Measurements from ENCODE around the gene MCM3AP. TPM values are rescaled to one million over a fixed set of nuclear protein-coding genes. Genes with fewer than 3 reads are reported as not detected.
"Not testable (repeated sequence)": the region's sequence is repeated elsewhere in the genome, so short reads cannot be mapped to it uniquely, and the experiment has no call there.

The MCM3AP gene
- total RNA-seq, 1 donor from 2014 or later: 56.9 TPM

DNA sequence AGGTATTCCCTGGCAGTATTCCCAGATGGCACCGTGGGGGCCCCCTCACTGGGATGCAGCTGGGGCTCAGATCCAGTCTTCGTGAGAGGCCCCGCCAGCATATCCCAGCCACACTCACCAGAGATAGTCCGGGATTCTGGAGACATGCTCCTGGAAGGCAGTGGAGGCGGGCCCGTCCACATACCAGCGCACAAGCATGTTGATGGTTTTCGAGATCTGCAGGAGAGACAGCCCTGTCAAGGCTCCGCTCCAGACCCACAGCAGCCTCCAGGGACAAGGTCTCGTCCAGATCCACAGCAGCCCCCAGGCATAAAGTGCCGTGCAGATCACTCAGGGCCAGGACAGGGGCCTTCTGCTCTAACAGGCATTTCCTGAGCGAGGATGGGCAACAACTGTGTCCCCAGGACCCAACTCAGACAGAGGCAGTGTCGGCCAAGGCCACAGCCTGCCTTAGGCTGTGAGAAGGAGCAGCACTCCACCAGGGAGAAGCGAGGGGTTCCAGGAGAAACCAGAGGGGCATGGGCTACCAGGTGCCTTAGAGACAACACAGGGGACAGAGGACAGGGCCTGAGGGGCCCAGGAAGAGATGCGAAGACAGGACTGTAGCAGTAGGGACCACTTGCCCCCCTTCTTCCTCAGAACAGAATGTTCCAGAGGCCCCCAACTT lies 71.7 kb downstream of the MCM3AP start:
- intact Hi-C loops (cut with DNase I): no loop called here
- DNase-seq (ENCODE audit: missing footprints) (no peak), ATAC-seq (no peak)

DNA sequence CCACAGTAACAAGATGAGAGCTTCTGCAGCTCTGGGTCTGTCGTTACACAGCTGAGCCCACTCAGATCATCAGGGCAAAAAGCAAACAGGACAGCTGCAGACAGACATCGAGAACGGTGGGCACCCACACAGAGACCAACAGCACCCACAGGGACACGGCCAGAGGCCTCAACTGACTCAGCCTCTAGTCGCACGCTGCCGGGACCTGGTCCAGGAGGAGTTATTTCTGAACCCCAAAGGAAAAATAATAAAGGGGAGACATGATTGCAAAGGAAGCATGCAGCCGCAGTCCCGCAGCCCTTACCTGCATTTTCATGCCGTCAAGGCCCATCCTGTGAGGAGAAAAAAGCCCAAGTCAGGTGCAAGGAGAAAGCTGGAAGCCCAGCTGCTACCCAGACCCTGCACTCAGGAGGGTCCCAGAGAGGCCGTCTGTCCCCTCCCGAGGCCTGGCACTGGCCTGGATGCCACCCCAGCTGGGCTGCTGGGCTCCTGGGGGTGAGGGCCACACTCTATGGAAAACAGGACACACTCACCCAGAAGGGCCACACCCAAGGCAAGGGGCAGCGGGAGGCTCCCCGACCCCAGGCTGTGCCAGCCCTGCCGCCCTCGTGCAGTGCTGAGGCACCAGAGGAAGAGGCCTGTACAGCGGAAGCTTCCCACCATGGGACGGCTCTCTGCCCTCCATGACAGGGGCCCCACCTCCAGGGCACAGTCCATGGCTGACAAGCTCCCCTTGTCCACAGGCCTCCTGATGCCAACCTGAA lies 72.5 kb downstream of the MCM3AP start:
- intact Hi-C loops (cut with DNase I): no loop called here
- no peak for DNase-seq (ENCODE audit: missing footprints)
- no peak for ATAC-seq

DNA sequence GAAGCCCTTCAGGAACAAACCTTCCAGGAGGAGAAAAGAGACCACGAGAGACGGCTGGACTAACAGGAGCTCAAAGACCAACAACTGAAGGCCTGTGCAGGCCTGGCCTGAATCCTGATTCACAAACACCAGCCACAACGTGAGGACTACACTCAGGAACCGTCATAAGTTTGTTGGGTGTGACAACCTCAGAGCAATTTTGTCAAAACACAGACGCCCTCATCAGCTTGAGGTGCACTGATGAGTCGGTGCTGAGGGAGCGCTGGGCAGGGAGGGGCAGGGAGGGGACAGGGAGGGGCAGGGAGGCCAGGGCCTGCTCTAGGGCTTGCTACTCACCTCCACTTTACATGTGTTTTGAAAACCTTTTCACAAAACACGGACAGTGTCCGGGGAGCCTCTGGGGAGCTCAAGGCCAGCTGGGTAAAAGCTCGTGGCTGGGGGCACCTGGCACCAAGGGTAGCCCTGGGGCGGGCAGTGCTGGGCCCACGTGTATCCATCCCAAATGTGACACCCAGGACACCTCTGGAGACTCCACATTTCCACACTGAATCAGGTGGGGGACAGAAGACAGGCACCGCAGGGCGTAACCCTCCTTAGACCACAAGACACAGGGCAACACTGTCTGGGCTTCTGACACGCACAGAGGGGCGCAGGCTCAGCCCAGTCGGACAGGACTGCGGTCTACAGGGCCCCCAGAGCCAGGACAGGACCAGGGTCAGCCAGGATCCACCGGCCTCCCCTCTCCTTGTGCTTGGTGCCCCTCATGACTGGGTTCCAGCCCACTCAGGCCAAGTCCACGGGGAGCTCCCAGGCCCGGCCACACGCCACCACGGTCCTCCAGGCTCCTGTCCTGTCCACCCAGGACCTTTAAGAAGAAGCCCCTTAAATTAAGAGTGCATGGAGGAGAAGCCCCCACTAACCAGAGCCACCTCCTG lies 73.4 kb downstream of the MCM3AP start:
- no peak for ATAC-seq
- intact Hi-C loops (cut with DNase I): no loop called here
- no peak for DNase-seq (ENCODE audit: missing footprints)

DNA sequence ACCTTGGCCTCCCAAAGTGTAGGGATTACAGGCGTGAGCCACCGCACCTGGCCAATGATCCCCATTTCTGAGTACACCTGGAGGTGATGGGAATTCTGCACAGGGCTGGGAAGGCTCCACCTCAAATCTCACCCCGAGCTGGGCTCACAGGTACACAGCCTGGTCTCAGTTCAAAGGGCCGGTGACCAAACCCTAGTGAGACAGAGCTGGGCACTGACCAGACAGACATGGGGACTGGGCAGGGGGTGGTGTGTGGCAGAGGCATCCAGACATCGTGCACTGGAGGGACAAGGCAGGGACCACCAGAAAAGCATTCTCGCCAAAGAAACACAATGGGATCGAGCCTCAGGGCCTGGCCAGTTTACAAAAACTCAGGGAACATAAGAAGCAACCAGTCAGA lies 74.0 kb downstream of the MCM3AP start:
- DNase-seq (ENCODE audit: missing footprints) (no peak), ATAC-seq (no peak)
- intact Hi-C loops (cut with DNase I): no loop called here

DNA sequence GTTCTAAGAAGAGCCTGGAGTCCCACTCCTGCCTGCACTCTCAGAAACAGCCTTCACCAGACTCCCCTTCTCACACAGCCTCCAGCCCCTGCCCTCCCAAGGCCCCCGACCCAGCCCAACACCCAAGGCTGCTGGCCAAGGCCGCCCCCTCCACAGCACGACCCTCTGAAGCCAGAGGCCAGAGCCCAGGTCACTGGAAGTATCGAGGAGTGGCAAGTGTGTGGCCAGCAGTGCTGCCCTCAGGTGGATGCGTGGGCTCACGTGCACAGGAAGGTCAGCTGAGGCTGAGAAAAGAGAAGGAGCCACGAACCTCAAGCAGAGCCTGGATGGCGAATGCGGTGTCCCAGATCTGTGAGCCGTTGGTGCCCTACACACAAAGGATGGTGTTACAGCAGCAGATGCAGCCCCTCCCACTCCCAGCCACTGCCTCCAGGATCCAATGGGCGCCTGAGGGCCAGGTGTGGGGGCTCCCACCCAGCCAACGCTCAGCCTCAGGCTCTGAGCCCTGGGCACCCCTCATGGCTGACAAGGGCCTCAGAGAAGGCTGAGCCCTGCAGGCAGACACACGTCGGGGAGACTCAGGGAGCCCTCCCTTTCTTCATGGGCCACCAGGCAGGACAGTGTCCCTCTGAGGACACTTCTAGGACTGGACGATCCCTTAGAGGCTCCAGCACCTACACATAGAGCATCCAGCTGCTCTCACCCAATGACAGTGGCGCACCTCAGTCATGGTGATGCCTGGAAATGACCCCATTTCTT lies 74.9 kb downstream of the MCM3AP start:
- no peak for ATAC-seq
- intact Hi-C loops (cut with DNase I): no loop called here
- no peak for DNase-seq (ENCODE audit: missing footprints)

DNA sequence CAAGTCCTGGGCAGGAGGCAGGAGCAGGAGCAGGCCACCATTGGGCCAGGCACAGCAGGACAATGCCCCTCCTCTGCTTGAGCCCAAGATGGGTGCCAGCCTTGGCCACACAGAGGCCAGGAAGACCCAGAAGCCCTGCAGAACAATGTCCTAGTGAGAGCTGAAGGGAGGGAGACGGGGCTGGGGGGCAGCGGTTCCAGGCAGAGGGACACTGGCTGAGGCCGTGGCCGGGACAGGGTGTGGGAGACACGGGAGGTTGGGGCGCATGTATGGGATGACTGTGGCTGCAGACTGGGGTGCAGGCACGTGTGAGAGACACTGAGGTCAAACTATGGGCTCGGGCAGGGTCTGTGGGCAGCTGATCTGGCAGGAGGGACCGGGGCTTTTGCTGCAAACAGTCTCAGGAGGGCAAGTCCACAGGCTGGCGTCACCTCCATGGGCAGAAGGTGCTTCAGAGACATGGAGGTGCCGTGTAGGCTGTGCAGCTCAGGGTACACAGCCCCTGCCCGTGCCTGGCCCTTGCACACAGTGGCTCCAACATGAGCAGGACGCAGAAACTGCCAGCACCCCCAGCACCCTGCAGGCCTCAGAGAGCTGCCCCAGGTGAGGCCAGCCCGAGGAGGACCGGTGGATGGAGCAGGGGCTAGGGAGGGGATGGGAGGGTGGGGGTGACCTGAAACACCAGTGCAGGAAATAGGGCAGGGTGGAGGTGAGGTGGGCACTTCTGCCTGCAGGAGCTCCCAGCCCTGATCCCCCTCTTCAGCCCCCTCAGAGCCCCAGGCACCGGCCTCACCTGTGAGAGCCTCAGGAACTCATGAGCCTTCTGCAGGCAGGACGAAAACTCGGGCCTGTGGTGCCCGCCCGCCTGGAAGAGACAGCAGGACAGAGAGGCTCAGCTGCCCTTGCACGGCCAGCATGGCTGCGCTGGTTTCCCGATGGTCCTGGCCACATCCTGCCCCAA lies 76.4 kb downstream of the MCM3AP start:
- ATAC-seq (no peak), DNase-seq (ENCODE audit: missing footprints) (no peak)
- intact Hi-C loops (cut with DNase I): no loop called here

DNA sequence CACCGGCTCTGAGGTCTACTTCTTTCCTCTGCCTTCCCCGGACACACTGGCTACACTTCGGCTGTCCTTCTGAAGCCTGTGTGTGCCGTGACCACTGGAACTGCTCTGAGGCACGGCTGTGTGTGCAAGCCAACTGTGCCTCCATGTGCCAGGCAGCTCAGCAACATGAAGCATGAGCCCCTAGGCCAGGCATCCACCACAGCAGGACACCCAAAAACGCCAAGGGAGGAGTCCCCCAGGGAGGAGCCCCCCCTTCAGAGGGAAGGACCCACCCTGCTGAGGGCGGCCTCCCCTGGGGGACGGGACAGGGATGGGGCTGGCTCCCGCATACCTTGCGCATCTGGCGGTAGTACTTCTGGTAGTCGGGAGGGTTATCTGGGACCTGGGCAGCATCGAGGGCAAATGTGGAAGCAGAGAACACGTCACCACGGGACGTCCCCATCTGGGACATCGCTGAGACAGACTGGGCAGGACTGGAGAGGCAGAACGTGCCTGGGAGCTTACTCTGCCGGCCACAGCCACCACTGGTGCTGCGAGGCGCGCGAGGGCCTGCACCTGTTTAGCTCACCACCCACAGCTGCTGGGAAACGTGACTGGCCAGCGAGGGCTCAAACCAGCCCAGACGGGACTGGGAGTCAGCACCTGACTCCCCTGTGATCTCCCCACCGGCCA lies 77.4 kb downstream of the MCM3AP start:
- no peak for ATAC-seq
- DNase-seq (ENCODE audit: missing footprints): no peak
- intact Hi-C loops (cut with DNase I): no loop called here

DNA sequence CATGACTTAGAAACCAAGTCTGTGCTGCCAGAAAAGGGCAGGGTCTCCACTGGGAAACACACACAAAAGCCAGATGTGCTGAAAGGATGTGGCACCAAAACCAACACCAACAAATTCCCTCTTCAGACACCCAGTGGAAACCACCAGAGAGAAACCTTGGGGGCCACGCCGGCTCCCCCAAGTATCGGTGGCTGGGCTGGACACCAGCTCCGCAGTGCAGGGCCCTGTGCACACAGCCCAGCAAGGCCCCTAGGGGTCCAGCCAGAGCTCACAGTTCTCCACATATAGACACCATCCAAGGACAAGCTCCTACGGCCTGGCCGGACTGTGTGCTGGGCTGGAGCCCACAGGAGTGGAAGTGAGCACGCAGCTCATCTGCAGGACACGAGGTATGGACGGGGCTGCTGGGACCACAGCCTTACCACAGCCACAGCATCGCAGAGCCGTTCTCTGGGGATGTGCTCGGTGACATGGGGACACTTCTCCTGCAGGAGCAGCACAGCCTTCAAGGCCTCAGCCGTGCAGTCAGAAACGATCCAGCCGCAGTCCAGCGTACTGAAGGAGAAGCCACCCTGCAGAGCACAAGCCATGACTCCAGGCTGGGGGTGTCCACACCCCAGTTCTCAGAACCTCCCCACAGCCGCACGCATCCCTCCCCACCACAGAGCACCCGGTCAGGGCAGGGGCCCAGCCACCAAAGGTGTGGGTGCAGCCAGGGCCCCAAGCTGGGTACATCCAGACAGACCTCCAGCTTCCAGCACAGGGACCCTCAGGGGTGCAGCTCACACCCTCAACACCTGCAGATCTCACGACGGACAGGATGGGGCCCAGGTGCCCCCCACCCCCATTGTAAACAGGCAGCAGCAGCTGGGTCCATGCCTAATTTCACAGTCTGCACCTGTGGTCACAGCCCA lies 78.1 kb downstream of the MCM3AP start:
- DNase-seq (ENCODE audit: missing footprints) (no peak), ATAC-seq (no peak)
- intact Hi-C loops (cut with DNase I): no loop called here

DNA sequence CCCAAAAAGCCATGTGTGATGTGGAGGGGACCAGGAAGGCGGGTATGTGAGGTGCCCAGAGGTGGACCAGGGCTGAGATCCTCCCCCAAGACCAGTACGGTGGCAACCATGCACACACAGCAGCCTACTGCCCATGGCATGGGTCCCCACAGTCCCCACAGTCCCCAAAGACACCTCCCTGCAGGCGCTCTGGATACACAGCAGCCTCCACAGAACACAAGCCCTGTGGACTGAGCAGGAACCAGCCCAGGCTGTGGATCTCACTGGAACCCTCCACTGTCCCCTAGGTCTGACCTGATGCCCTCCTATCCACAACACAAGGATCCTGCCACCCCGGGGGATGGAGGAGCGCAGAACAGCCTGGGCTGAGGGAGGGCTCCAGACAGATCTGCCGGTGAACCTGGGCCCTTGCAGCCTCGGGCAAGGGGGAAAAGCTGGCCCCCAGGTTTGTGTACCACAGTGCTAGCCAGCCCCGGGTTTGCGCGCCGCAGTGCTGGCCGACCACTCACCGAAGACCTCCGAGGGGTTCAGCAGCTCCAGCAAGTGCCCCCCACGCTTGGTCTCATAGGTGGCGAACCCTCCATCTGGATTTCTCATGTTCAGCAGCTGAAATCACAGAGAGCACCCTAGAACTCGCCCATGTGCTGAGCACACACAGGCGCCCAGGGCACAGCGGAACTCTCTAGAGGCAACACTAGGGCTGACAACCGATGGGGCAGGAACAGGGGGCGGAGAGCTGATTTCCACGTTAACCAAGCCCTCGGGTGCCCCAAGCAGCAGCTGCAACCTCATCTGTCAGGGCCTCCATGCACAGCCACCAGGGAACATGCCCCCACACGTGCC lies 79.0 kb downstream of the MCM3AP start:
- ATAC-seq (no peak), DNase-seq (ENCODE audit: missing footprints) (no peak)
- intact Hi-C loops (cut with DNase I): no loop called here

DNA sequence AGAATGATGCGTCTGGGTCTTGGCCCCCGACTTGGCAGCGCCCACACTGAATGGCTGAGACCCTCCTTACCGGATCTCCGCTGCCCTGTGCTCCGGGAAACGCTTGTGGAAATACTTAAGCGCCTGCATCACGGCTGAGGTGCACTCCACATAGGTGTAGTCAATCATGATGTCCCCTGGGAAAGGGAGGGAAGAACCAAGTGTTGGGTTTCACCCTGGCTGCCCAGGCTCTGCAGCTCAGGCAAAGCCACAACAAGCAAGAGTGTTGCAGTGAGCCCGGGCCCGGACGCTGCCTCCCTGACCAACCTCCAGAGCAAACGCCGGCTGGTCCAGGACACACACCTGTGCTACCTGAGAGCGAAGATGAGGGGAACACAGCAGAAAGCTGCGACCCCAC lies 79.6 kb downstream of the MCM3AP start:
- no peak for DNase-seq (ENCODE audit: missing footprints)
- intact Hi-C loops (cut with DNase I): no loop called here
- no peak for ATAC-seq

DNA sequence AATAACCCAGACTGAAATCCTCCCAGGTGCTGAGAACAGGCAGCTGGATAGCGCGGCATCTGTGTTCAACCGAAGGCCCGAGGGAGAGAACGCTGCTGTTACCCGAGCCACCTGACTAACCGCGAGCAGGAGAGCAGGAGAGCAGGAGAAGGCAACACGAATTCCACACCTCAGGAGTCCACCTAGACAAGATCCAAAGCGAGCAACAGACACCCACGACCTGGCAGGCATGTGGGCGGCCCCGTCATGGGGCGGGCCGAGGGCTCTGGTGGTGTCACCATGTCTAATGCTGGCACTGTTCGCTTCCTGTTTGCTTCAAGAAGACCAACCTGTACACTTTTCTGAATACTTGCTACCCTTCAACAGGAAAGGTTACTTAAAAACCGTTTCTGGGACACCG lies 80.2 kb downstream of the MCM3AP start:
- ATAC-seq: no peak
- DNase-seq (ENCODE audit: missing footprints): no peak
- intact Hi-C loops (cut with DNase I): no loop called here

DNA sequence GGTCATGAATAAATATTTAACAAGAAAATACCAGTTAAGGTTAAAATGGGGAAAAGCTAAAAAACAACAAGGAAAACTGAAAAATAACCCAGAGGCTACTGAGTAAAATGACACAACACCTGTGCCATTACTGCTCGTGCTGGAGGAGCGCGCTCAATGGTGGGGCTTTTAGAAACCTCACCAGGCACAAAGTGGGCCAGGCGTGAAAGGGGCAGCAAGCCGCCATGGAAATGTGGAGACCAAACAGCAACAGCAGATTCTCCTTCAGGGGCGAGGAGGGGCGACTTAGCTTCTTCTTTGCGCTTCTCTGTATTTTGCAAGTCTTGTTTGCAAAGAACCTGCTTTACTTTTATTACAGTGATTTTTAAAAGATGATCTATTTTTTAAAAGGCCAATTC lies 82.2 kb downstream of the MCM3AP start:
- ATAC-seq (no peak), DNase-seq (ENCODE audit: missing footprints) (no peak)
- intact Hi-C loops (cut with DNase I): no loop called here

DNA sequence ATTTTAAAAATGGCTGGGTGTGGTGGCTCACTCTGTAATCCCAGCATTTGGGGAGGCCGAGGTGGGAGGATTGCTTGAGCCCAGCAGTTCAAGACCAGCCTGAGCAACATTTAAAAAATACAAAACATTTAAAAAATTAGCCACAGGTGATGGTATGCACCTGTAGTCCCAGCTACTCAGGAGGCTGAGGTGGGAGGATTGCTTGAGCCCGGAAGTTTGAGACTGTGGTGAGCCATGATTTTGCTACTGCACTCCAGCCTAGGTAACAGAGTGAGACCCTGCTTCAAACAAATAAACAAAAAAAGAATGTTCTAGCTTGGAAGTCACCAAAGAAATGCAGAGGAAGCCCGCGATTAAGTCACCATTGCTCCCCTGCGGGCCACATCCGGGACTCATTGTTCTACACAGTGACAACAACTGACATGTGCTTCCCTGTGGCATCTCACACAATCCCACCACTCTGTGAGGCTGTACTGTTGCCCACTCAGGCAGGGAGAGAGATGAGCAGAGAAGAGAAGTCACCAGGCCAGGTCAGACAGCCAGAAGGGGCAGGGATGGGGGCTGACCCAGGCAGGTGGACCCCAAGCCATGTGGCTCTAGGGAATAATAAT lies 82.7 kb downstream of the MCM3AP start:
- DNase-seq (ENCODE audit: missing footprints) (no peak), ATAC-seq (peak; percentile 25)
- intact Hi-C loops (cut with DNase I): no loop called here

DNA sequence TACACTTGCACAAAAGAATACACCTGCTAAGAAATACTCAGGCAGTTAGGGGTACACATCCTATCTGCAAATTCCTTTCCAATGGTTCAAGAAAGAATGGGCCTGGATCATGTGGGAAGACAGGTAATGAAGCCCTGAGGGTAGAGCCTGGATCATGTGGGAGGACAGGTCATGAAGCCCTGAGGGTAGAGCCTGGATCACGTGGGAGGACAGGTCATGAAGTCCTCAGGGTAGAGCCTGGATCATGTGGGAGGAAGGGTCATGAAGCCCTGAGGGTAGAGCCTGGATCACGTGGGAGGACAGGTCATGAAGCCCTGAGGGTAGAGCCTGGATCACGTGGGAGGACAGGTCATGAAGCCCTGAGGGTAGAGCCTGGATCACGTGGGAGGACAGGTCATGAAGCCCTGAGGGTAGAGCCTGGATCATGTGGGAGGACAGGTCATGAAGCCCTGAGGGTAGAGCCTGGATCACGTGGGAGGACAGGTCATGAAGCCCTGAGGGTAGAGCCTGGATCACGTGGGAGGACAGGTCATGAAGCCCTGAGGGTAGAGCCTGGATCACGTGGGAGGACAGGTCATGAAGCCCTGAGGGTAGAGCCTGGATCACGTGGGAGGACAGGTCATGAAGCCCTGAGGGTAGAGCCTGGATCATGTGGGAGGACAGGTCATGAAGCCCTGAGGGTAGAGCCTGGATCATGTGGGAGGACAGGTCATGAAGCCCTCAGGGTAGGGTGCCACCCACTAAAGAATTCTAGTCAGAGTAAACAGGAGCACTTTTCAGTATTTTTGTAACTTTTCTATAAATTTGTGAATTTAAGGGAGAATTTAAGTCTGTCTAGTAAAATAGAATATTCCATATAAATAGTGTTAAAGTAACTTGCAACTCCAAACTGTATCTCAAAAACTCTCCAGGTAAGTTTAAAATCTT lies 84.3 kb downstream of the MCM3AP start:
- ATAC-seq; DNase-seq (ENCODE audit: missing footprints); intact Hi-C loops (cut with DNase I): not testable (repeated sequence)

All from Right ventricle myocardium inferior (tissue), 1 donor.